ENCODE measurements around the gene TMEM14C.

DNA sequence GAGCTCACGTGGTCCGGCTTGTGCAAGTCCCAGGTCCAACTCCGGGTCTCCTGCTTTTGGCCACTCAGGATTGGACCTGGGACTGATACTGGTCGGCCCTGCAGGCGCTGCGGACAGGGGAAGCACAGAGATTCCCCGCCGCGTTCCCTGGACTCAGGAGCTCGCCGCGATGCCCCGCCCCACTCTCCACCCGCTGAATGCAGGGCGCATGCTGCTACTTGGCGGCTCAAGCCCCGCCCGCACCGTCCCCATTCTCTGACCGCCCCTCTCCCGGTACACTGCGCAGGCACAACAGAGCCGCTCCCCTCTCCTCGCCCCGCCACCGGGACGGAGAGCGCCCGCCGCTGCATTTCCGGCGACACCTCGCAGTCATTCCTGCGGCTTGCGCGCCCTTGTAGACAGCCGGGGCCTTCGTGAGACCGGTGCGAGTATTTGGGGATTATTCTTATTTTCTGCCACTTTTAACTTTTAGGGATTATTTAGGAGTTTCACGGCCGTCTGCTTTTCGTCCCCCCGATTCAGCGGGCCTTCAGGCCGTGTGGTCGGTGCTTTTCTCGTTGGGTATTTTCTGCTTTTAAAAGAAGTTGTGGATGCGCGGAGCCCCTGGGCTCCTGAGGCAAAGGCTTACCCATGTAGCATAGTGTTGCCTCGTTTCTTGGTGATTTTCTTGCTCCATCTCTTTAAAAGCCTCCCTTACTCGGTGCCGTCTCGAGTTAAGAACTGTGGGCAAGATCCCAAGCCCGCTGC is at the start of gene TMEM14C:
- peak; percentile 68 to 96 (median 95) for TF ChIP-seq POLR2AphosphoS5 (IDR thresholded peaks at IDR 0.05)
- TF ChIP-seq CTCF (IDR thresholded peaks at IDR 0.05): no peak
- TF ChIP-seq POLR2A (IDR thresholded peaks at IDR 0.05): peak in 1 of 4 donors; percentile 52
- TF ChIP-seq EP300 (IDR thresholded peaks at IDR 0.05): no peak

Data from stomach (tissue), 4 donors.